ENCODE measurements around the gene OR4C6.

OR4C6 gene

DNA sequence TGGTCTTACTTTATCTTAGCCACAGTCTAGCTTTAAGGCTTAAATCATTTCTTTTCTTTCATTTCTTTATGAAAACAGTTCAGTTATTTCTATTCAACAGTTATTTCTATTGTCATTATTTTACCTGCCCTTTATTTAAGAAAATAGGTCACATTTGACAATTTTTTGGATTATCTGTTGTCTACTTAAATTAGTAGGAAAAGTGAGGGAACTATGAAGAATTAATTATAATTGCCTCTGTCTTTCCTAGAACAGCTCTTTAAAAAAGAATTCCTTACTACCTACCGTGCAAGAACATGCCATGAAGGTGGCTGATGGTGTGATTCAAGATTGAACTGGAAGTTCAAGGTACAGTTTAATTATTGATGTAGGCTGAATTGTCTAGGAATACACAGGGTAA lies at the start of gene OR4C6:
TSS of gene OR4C6 (plus strand) at position 301 of the 400 bp plus-strand sequence. CDS start 2,966 bp downstream, outside the sequence.
- no peak for DNase-seq

DNA sequence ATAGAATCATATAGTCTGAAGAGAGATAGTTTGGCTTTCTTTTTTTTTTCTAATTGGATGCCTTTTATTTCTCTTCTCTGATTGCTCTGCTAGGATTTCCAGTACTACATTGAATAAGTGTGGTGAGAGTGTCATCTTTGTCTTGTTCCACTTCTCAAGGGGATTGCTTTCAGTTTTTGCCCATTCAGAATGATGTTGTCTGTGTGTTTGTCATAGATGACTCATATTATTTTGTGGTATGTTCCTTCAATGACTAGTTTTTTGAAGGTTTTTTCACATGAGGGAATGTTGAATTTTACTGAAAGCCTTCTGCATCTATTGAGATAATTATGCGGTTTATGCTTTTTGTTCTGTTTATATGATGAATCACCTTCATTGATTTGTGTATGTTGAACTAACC lies 37.5 kb upstream of the OR4C6 start:
- DNase-seq: no peak

DNA sequence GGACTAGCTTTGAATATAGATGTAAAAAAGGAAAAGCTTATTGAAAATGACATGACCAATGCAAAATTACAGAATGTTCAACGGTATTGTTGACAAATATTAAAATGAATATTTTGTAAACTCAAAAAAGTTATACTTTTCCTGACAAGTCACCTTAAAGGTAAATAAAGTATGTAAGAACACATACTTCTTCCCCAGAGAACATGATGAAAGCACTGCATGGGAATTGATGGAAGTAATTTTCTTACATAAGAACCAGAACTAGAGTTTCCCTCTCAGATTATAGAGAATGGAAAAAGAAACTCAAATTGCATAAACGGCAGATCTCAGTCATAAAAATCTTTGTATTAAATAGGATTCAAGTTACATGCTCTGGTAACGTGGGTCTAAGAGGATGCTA lies 27.2 kb upstream of the OR4C6 start, which contains the start of gene OR4P4:
TSS of gene OR4P4 (plus strand) at position 301 of the 400 bp plus-strand sequence.
- DNase-seq: no peak

DNA sequence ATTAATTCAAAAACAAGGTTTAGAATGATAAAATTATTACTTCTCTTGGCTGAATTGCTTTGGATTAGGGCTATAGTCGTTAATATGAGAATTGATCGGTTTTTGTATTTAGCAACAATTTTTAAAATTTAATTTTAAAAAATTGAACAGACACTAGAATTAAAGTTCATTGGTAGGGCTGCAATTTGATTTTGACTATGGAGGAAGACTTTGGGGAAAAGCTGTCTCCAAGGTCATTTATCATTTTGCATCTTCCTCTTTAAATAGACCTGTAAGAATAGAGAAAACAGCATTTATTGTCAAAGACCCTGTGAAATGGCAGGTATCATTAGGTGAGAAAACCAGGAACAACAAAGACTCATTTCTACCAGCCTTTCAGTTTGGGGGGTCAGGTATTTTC lies 14.0 kb upstream of the OR4C6 start, which contains the start of gene OR4S2:
TSS of gene OR4S2 (plus strand) at position 301 of the 400 bp plus-strand sequence. CDS start 2,577 bp downstream, outside the sequence.
- DNase-seq: no peak

DNA sequence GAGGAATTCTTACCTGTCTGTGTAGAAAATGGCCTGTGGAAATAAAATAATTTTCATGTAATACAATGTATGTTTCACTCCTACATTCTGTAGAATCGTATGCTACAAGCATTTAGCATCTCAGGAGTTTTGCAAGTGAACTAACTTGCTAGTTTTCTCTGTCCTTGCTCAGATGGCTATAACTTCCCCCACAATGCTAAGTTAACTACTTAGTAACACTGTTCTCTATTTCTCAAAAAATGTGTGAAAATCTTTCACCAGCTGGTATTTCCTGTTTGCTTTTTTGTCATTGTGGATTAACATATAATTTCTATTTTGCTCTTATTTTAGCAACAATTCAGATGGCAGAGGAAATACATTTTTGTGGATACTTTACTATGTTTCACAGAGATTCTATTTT lies 9.4 kb upstream of the OR4C6 start:
- DNase-seq: no peak

DNA sequence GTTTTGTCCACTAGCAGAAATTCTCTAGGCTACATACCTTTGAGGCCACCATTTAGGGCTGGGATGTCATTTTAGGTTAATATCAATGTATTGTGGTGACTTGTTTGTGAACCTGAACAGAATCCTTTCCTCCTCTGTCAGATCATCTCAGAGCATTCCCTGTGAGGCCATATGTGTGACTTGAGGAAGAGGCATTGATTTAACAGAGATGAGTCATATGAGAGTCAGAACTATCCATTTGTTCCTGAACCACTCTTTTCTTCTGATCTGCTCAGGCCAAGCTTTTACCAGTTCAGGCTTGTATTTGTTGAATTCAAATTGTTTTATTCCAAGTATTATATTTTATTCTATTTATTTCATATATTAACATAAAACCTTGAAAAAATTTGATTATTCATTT lies 6.9 kb upstream of the OR4C6 start:
- no peak for DNase-seq

DNA sequence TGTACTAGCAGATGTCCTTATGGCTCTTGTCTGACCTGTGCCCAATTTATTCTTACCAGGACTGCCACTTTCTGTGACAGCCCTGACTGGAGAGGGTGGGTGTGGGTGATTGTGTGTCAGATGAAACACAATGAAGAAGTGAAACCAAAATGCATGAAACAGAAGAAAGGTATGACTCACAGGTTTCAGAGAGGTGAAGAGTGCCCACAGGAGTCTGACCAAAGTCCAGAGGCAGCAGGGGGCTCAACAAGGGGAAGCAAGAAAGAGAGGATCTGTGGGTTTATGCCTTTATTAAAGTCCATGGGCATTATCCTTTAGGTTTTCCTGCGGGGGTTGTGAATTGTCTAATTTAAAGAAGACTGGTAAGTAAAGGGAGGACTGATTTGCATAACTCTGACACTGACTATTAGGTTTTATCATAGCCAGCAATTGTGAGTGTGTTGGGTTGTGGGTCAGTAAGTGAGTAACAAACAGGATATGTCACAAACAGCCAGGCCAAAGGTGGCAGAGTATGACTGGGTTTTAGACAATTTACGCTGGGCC lies 3.9 kb upstream of the OR4C6 start:
- no peak for DNase-seq

DNA sequence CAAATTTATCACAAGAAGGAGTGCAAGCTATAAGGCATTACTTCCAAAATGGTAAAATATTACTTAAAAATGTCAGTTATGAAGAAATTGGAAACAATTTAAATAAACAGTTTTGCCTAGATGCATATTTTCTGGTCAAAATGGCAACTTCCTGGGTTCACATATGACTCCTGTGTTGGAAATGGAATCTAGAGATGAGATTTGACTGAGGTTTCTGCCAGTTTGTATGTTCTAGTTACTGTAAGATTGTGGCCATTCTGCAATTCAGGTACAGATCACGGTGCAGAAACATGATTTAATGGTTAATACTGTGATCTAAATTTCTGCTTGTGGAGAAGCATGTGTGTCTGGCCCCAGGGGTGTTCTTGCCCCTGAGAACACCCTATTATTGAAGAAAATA lies 3.4 kb upstream of the OR4C6 start:
- DNase-seq: no peak

DNA sequence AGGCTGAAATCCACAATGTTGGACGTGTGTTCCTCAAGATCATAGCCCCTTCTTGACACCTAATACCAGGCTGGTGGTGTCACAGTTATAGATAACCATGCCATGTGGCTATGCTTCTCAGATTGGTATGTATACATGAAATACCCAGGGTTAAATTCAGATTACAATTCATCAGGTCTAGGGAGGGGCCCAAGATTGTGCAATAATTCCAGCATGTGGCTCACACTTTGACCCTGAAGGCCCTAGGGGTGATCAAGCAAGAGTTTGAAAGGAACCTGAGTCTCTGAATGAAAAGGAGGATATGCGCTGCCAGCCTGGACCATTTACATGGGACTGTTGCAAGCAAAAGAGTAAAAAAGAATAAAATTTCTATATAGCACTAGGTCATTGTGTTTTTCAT lies 7.4 kb downstream of the OR4C6 start:
- no peak for DNase-seq

DNA sequence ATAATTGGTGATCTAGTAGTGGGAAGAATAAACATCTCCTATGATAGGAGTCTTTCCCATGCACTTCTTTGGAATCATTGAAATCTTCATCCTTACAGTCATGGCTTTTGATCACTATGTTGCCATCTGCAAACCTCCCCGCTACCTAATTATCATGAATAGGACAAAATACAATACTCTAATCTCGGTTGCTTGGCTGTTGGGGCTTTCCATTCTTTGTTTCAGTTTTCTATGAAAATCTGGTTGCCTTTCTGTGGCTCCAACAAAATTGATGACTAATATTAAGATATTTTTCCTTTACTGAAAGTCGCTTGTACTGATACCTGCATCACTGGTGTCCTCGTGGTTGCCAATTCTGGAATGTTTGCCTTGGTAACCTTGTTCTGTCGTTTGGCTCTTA lies 11.9 kb downstream of the OR4C6 start:
- DNase-seq: no peak

DNA sequence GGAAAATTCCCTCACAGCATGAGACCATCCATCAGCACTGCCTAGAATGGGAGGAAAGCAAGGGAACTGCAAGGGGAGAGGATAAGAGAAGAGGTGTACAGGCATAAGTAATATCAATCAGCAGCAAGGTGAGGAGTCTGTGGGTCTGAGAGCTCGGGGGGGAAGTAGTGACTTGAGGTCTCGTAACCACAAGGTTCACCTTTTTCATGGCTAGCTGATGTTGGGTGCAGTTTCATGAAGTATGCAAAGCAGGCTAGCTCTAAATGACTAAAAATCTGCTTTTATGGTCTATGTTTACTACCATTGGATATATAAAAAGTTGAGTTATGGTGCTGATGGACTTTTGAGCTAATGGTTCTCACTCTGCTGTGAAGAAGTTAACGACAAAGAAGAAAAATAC lies 35.8 kb downstream of the OR4C6 start:
- no peak for DNase-seq

DNA sequence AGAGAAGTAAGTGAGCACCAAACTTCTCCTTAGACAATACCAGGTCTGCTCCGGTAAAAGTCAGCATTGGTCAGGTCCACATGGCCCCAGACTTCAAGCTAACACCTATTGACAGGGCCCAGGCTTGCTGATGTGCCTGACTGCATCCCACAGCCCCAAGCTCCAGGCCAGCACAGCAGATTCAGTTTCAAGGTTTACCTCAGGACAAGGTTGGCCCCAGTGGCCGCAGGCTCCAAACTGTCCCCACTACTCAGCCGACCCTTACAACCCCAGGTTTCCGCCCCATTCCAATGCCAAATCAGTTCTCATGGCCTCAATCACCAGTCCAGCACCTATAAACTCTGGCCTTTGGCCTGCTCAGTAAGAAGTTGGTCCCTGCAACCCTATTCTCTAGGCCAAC lies 39.4 kb downstream of the OR4C6 start:
- DNase-seq: no peak

DNA sequence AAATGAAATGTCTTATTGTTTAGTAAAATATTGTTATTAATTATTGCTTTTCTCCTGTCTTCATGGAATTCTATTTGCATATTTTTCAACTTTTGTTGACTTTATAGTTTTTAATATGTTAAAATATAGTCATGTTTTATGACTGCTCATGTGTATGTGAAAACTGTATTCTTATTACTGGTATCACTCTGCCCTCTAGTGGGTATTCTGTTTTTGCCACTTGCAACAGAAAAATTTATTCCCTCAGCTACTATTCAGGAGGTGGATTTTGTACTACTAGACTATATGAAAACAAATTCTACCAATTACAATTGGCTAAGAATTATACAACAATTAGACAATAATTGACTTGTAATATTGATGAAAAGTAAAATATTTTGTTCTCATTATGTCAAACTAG lies 45.0 kb downstream of the OR4C6 start:
- DNase-seq: peak; percentile 57

DNA sequence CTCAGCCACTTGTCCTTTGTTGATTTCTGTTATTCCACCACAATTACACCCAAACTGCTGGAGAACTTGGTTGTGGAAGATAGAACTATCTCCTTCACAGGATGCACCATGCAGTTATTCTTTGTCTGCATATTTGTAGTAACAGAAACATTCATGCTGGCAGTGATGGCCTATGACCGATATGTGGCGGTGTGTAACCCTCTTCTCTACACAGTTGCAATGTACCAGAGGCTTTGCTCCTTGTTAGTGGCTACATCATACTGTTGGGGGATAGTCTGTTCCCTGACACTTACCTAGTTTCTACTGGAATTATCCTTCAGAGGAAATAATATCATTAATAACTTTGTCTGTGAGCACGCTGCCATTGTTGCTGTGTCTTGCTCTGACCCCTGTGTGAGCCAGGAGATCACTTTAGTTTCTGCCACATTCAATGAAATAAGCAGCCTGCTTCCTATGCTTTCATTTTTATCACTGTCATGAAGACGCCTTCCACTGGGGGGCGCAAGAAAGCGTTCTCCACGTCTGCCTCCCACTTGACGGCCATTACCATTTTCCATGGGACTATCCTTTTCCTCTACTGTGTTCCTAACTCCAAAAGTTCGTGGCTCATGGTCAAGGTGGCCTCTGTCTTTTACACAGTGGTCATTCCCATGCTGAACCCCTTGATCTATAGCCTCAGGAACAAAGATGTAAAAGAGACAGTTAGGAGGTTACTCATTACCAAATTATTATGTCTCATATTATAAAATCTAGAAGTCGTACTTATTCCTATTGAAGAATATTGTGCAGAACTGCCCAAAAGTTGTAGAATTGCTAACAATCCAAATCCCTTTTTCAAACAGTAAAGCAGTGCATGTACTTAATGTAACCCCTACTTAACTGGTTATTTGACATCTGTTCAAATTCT lies 53.2 kb downstream of the OR4C6 start:
- no peak for DNase-seq
